ENCODE measurements around the gene NAALADL2.

NAALADL2 gene

GRCh38 chr3:175469124-175469523 is 610.0 kb downstream of the NAALADL2 start:
- Histone ChIP-seq H3K4me1 (ENCODE audit: control insufficient read depth, insufficient read depth, low read length) (no peaks in the 10 kb centered on the region), H3K4me3 (ENCODE audit: low read depth, low read length) (no peak overlapping the region), H3K9ac (ENCODE audit: low read depth, low read length) (no peak overlapping the region), H3K27me3 (ENCODE audit: control insufficient read depth, insufficient read depth, low read length) (no peaks in the 10 kb centered on the region), H3K36me3 (ENCODE audit: control insufficient read depth, insufficient read depth, low read length) (no peaks in the 10 kb centered on the region), H3K9me3 (ENCODE audit: control insufficient read depth, insufficient read depth, low read length) (no peaks in the 10 kb centered on the region)

GRCh38 chr3:175475765-175476164 is 616.6 kb downstream of the NAALADL2 start:
- Histone ChIP-seq H3K27me3 (ENCODE audit: control insufficient read depth, insufficient read depth, low read length) (no peaks in the 10 kb centered on the region), H3K4me1 (ENCODE audit: control insufficient read depth, insufficient read depth, low read length) (no peaks in the 10 kb centered on the region), H3K4me3 (ENCODE audit: low read depth, low read length) (no peak overlapping the region), H3K36me3 (ENCODE audit: control insufficient read depth, insufficient read depth, low read length) (no peaks in the 10 kb centered on the region), H3K9me3 (ENCODE audit: control insufficient read depth, insufficient read depth, low read length) (no peaks in the 10 kb centered on the region), H3K9ac (ENCODE audit: low read depth, low read length) (no peak overlapping the region)

GRCh38 chr3:175476489-175476888 is 617.4 kb downstream of the NAALADL2 start:
- Histone ChIP-seq H3K36me3 (ENCODE audit: control insufficient read depth, insufficient read depth, low read length) (no peaks in the 10 kb centered on the region), H3K9me3 (ENCODE audit: control insufficient read depth, insufficient read depth, low read length) (no peaks in the 10 kb centered on the region), H3K27me3 (ENCODE audit: control insufficient read depth, insufficient read depth, low read length) (no peaks in the 10 kb centered on the region), H3K9ac (ENCODE audit: low read depth, low read length) (no peak overlapping the region), H3K4me3 (ENCODE audit: low read depth, low read length) (no peak overlapping the region), H3K4me1 (ENCODE audit: control insufficient read depth, insufficient read depth, low read length) (no peaks in the 10 kb centered on the region)

- Histone ChIP-seq H3K4me1 (ENCODE audit: control insufficient read depth, insufficient read depth, low read length) (no peaks in the 10 kb centered on the region), H3K9ac (ENCODE audit: low read depth, low read length) (no peak overlapping the region), H3K4me3 (ENCODE audit: low read depth, low read length) (no peak overlapping the region), H3K36me3 (ENCODE audit: control insufficient read depth, insufficient read depth, low read length) (no peaks in the 10 kb centered on the region), H3K27me3 (ENCODE audit: control insufficient read depth, insufficient read depth, low read length) (no peaks in the 10 kb centered on the region), H3K9me3 (ENCODE audit: control insufficient read depth, insufficient read depth, low read length) (no peaks in the 10 kb centered on the region)
Measured at GRCh38 chr3:175477651-175478224, 618.6 kb downstream of the NAALADL2 start.

GRCh38 chr3:175478301-175478700 is 619.2 kb downstream of the NAALADL2 start:
- Histone ChIP-seq H3K9ac (ENCODE audit: low read depth, low read length) (no peak overlapping the region), H3K9me3 (ENCODE audit: control insufficient read depth, insufficient read depth, low read length) (no peaks in the 10 kb centered on the region), H3K4me3 (ENCODE audit: low read depth, low read length) (no peak overlapping the region), H3K36me3 (ENCODE audit: control insufficient read depth, insufficient read depth, low read length) (no peaks in the 10 kb centered on the region), H3K27me3 (ENCODE audit: control insufficient read depth, insufficient read depth, low read length) (no peaks in the 10 kb centered on the region), H3K4me1 (ENCODE audit: control insufficient read depth, insufficient read depth, low read length) (no peaks in the 10 kb centered on the region)

GRCh38 chr3:175479175-175479574 is 620.0 kb downstream of the NAALADL2 start:
- H3K4me1 ChIP-seq (ENCODE audit: control insufficient read depth, insufficient read depth, low read length): no peaks in the 10 kb centered on the region
- H3K9ac ChIP-seq (ENCODE audit: low read depth, low read length): no peak overlapping the region
- no peaks in the 10 kb centered on the region for H3K36me3 ChIP-seq (ENCODE audit: control insufficient read depth, insufficient read depth, low read length)
- no peaks in the 10 kb centered on the region for H3K27me3 ChIP-seq (ENCODE audit: control insufficient read depth, insufficient read depth, low read length)
- no peaks in the 10 kb centered on the region for H3K9me3 ChIP-seq (ENCODE audit: control insufficient read depth, insufficient read depth, low read length)
- H3K4me3 ChIP-seq (ENCODE audit: low read depth, low read length): no peak overlapping the region

- Histone ChIP-seq H3K36me3 (ENCODE audit: control insufficient read depth, insufficient read depth, low read length) (no peaks in the 10 kb centered on the region), H3K9me3 (ENCODE audit: control insufficient read depth, insufficient read depth, low read length) (no peaks in the 10 kb centered on the region), H3K4me3 (ENCODE audit: low read depth, low read length) (no peak overlapping the region), H3K9ac (ENCODE audit: low read depth, low read length) (no peak overlapping the region), H3K4me1 (ENCODE audit: control insufficient read depth, insufficient read depth, low read length) (no peaks in the 10 kb centered on the region), H3K27me3 (ENCODE audit: control insufficient read depth, insufficient read depth, low read length) (no peaks in the 10 kb centered on the region)
Measured at GRCh38 chr3:175479800-175480199, 620.7 kb downstream of the NAALADL2 start.

GRCh38 chr3:175484666-175485065 is 625.5 kb downstream of the NAALADL2 start:
- Histone ChIP-seq H3K27me3 (ENCODE audit: control insufficient read depth, insufficient read depth, low read length) (no peaks in the 10 kb centered on the region), H3K36me3 (ENCODE audit: control insufficient read depth, insufficient read depth, low read length) (no peaks in the 10 kb centered on the region), H3K9me3 (ENCODE audit: control insufficient read depth, insufficient read depth, low read length) (no peaks in the 10 kb centered on the region), H3K4me1 (ENCODE audit: control insufficient read depth, insufficient read depth, low read length) (no peaks in the 10 kb centered on the region), H3K9ac (ENCODE audit: low read depth, low read length) (no peak overlapping the region), H3K4me3 (ENCODE audit: low read depth, low read length) (no peak overlapping the region)

- Histone ChIP-seq H3K4me3 (ENCODE audit: low read depth, low read length) (no peak overlapping the region), H3K4me1 (ENCODE audit: control insufficient read depth, insufficient read depth, low read length) (no peaks in the 10 kb centered on the region), H3K9ac (ENCODE audit: low read depth, low read length) (no peak overlapping the region)
Measured at GRCh38 chr3:175485436-175485835, 626.3 kb downstream of the NAALADL2 start.

GRCh38 chr3:175486255-175486654 is 627.1 kb downstream of the NAALADL2 start:
- no peak overlapping the region for H3K9ac ChIP-seq (ENCODE audit: low read depth, low read length)
- H3K4me3 ChIP-seq (ENCODE audit: low read depth, low read length): no peak overlapping the region
- no peaks in the 10 kb centered on the region for H3K4me1 ChIP-seq (ENCODE audit: control insufficient read depth, insufficient read depth, low read length)

More at GRCh38 chr3:175485436-175485835, 626.3 kb downstream of the NAALADL2 start:
- Histone ChIP-seq H3K36me3 (ENCODE audit: control insufficient read depth, insufficient read depth, low read length) (no peaks in the 10 kb centered on the region), H3K27me3 (ENCODE audit: control insufficient read depth, insufficient read depth, low read length) (no peaks in the 10 kb centered on the region), H3K9me3 (ENCODE audit: control insufficient read depth, insufficient read depth, low read length) (no peaks in the 10 kb centered on the region)

GRCh38 chr3:175489406-175489805 is 630.3 kb downstream of the NAALADL2 start:
- no peaks in the 10 kb centered on the region for H3K27me3 ChIP-seq (ENCODE audit: control insufficient read depth, insufficient read depth, low read length)
- no peak overlapping the region for H3K9ac ChIP-seq (ENCODE audit: low read depth, low read length)
- H3K4me3 ChIP-seq (ENCODE audit: low read depth, low read length): no peak overlapping the region
- H3K36me3 ChIP-seq (ENCODE audit: control insufficient read depth, insufficient read depth, low read length): no peaks in the 10 kb centered on the region
- H3K4me1 ChIP-seq (ENCODE audit: control insufficient read depth, insufficient read depth, low read length): no peaks in the 10 kb centered on the region
- H3K9me3 ChIP-seq (ENCODE audit: control insufficient read depth, insufficient read depth, low read length): no peaks in the 10 kb centered on the region

More at GRCh38 chr3:175486255-175486654, 627.1 kb downstream of the NAALADL2 start:
- no peaks in the 10 kb centered on the region for H3K36me3 ChIP-seq (ENCODE audit: control insufficient read depth, insufficient read depth, low read length)
- no peaks in the 10 kb centered on the region for H3K27me3 ChIP-seq (ENCODE audit: control insufficient read depth, insufficient read depth, low read length)
- no peaks in the 10 kb centered on the region for H3K9me3 ChIP-seq (ENCODE audit: control insufficient read depth, insufficient read depth, low read length)

GRCh38 chr3:175493301-175493700 is 634.2 kb downstream of the NAALADL2 start:
- no peak overlapping the region for H3K4me3 ChIP-seq (ENCODE audit: low read depth, low read length)
- no peaks in the 10 kb centered on the region for H3K4me1 ChIP-seq (ENCODE audit: control insufficient read depth, insufficient read depth, low read length)
- no peaks in the 10 kb centered on the region for H3K9me3 ChIP-seq (ENCODE audit: control insufficient read depth, insufficient read depth, low read length)
- H3K36me3 ChIP-seq (ENCODE audit: control insufficient read depth, insufficient read depth, low read length): no peaks in the 10 kb centered on the region
- no peaks in the 10 kb centered on the region for H3K27me3 ChIP-seq (ENCODE audit: control insufficient read depth, insufficient read depth, low read length)
- no peak overlapping the region for H3K9ac ChIP-seq (ENCODE audit: low read depth, low read length)

Data from iPS-15b (cell line).